ENCODE results near the gene GP1BA. TPM values are rescaled to one million over a fixed set of nuclear protein-coding genes. Genes with fewer than 3 reads are reported as not detected.

GP1BA gene
- total RNA-seq, 2 experiments from 2014 or later, result not detected

- Mint-ChIP-seq H3K4me3 (no peak overlapping the region), H3K27ac (no peak overlapping the region), H3K4me1 (peaks cover 37% of the 10 kb centered on the region), H3K36me3 (peaks cover 39% of the 10 kb centered on the region), H3K27me3 (no peaks in the 10 kb centered on the region), H3K9me3 (no peaks in the 10 kb centered on the region)
- POLR2A ChIA-PET, result interaction anchor here (1.5 to 2.1 kb wide), 2 partner anchors 9 to 27 kb away, joined by 5 to 6 read pairs; no protein-coding TSS in a partner anchor
- DNase-seq, result no peak
- no peak for ATAC-seq (ENCODE audit: low read depth)
These were observed 3.6 kb downstream of the GP1BA start for GRCh38 chr17:4935650-4936049.

- H3K4me1 Mint-ChIP-seq, result peaks cover 36% of the 10 kb centered on the region
- H3K27ac Mint-ChIP-seq, result peak overlapping the region; percentile 44
- ATAC-seq (ENCODE audit: low read depth) (no peak), DNase-seq (no peak)
- no peaks in the 10 kb centered on the region for H3K27me3 Mint-ChIP-seq
- no peaks in the 10 kb centered on the region for H3K9me3 Mint-ChIP-seq
- H3K36me3 Mint-ChIP-seq, result peaks cover 37% of the 10 kb centered on the region
- POLR2A ChIA-PET, result interaction anchor here (0.5 to 2.1 kb wide), 5 partner anchors 9 to 27 kb away, joined by 3 to 6 read pairs (median 4); no protein-coding TSS in a partner anchor
- no peak overlapping the region for H3K4me3 Mint-ChIP-seq
These were observed 4.4 kb downstream of the GP1BA start for GRCh38 chr17:4936436-4936835.

GRCh38 chr17:4937553-4937952 lies 5.5 kb downstream of the GP1BA start:
- H3K4me1 Mint-ChIP-seq, result peaks cover 43% of the 10 kb centered on the region
- no peaks in the 10 kb centered on the region for H3K27me3 Mint-ChIP-seq
- H3K9me3 Mint-ChIP-seq, result no peaks in the 10 kb centered on the region

GRCh38 chr17:4938069-4938491 lies 6.0 kb downstream of the GP1BA start:
- peaks cover 47% of the 10 kb centered on the region for H3K4me1 Mint-ChIP-seq
- no peaks in the 10 kb centered on the region for H3K9me3 Mint-ChIP-seq
- H3K4me3 Mint-ChIP-seq, result peak overlapping the region; percentile 100
- ATAC-seq (ENCODE audit: low read depth) (no peak), DNase-seq (no peak)
- H3K27ac Mint-ChIP-seq, result peak overlapping the region; percentile 22
- no peaks in the 10 kb centered on the region for H3K27me3 Mint-ChIP-seq
- POLR2A ChIA-PET, result interaction anchor here (2.8 to 4.0 kb wide), 2 partner anchors 12 to 60 kb away, joined by 20 to 106 read pairs; partner anchors contain the start of genes ENO3, INCA1, KIF1C and PFN1
- peaks cover 43% of the 10 kb centered on the region for H3K36me3 Mint-ChIP-seq

More at GRCh38 chr17:4937553-4937952, 5.5 kb downstream of the GP1BA start:
- Mint-ChIP-seq H3K36me3 (peaks cover 41% of the 10 kb centered on the region), H3K4me3 (no peak overlapping the region), H3K27ac (no peak overlapping the region)
- no peak for DNase-seq
- POLR2A ChIA-PET, result interaction anchor here (1.0 kb wide), 1 partner anchor 20 kb away, joined by 3 read pairs; no protein-coding TSS in a partner anchor
- no peak for ATAC-seq (ENCODE audit: low read depth)

- POLR2A ChIA-PET, result interaction anchor here (1.2 to 17.2 kb wide), 11 partner anchors 11 to 796 kb away, joined by 3 to 441 read pairs (median 8); partner anchors contain the start of genes C17orf107, CAMTA2, CYB5D2 and ENO3
- H3K4me1 Mint-ChIP-seq, result peaks cover 48% of the 10 kb centered on the region
- H3K4me3 Mint-ChIP-seq, result peak overlapping the region; percentile 100
- peak overlapping the region; percentile 88 for H3K27ac Mint-ChIP-seq
- ATAC-seq (ENCODE audit: low read depth) (no peak), DNase-seq (no peak)
- peaks cover 47% of the 10 kb centered on the region for H3K36me3 Mint-ChIP-seq
- no peaks in the 10 kb centered on the region for H3K9me3 Mint-ChIP-seq
- no peaks in the 10 kb centered on the region for H3K27me3 Mint-ChIP-seq
These were observed 6.8 kb downstream of the GP1BA start for GRCh38 chr17:4938688-4939545.

GRCh38 chr17:4939546-4939795 lies 7.4 kb downstream of the GP1BA start:
- no peaks in the 10 kb centered on the region for H3K9me3 Mint-ChIP-seq
- H3K27me3 Mint-ChIP-seq, result no peaks in the 10 kb centered on the region
- ATAC-seq (ENCODE audit: low read depth), result no peak

GRCh38 chr17:4939796-4940554 lies 7.9 kb downstream of the GP1BA start, which contains the start of the genes RNF167 and SLC25A11:
TSS of gene RNF167 (plus strand) at chr17:4940268. CDS start at chr17:4940910, 642 bp downstream.
TSS of gene SLC25A11 (minus strand) at chr17:4940046. CDS start at chr17:4939910, 136 bp downstream.
- no peaks in the 10 kb centered on the region for H3K27me3 Mint-ChIP-seq
- ATAC-seq (ENCODE audit: low read depth) (peak; percentile 77), DNase-seq (peak; percentile 94)
- H3K9me3 Mint-ChIP-seq, result no peaks in the 10 kb centered on the region
- POLR2A ChIA-PET, result interaction anchor here (0.7 to 17.2 kb wide), 26 partner anchors 10 to 797 kb away, joined by 3 to 441 read pairs (median 3); partner anchors contain the start of genes C17orf107, CAMTA2, CYB5D2 and ENO3
- H3K27ac Mint-ChIP-seq, result peak within 1 kb of the TSS; percentile 88
- H3K36me3 Mint-ChIP-seq, result peaks cover 54% of the 10 kb centered on the region
- peaks cover 49% of the 10 kb centered on the region for H3K4me1 Mint-ChIP-seq
- peak within 1 kb of the TSS; percentile 100 for H3K4me3 Mint-ChIP-seq

More at GRCh38 chr17:4939546-4939795, 7.4 kb downstream of the GP1BA start:
- H3K36me3 Mint-ChIP-seq, result peaks cover 51% of the 10 kb centered on the region
- peaks cover 47% of the 10 kb centered on the region for H3K4me1 Mint-ChIP-seq
- H3K27ac Mint-ChIP-seq, result peak overlapping the region; percentile 88
- no peak for DNase-seq
- H3K4me3 Mint-ChIP-seq, result peak overlapping the region; percentile 100
- POLR2A ChIA-PET, result interaction anchor here (0.7 to 17.2 kb wide), 21 partner anchors 10 to 796 kb away, joined by 3 to 441 read pairs (median 4); partner anchors contain the start of genes C17orf107, CAMTA2, CYB5D2 and ENO3

GRCh38 chr17:4940555-4941318 lies 8.7 kb downstream of the GP1BA start:
- peak; percentile 80 for DNase-seq
- H3K9me3 Mint-ChIP-seq, result no peaks in the 10 kb centered on the region
- no peaks in the 10 kb centered on the region for H3K27me3 Mint-ChIP-seq
- peak overlapping the region; percentile 88 for H3K27ac Mint-ChIP-seq
- peak overlapping the region; percentile 100 for H3K4me3 Mint-ChIP-seq
- peaks cover 61% of the 10 kb centered on the region for H3K36me3 Mint-ChIP-seq
- POLR2A ChIA-PET, result interaction anchor here (0.8 to 17.2 kb wide), 20 partner anchors 9 to 231 kb away, joined by 3 to 441 read pairs (median 4); partner anchors contain the start of genes C17orf107, CAMTA2, ENO3 and INCA1
- peaks cover 57% of the 10 kb centered on the region for H3K4me1 Mint-ChIP-seq
- ATAC-seq (ENCODE audit: low read depth), result no peak

GRCh38 chr17:4941319-4941610 lies 9.2 kb downstream of the GP1BA start:
- peak overlapping the region; percentile 88 for H3K27ac Mint-ChIP-seq
- ATAC-seq (ENCODE audit: low read depth) (no peak), DNase-seq (no peak)
- H3K36me3 Mint-ChIP-seq, result peaks cover 62% of the 10 kb centered on the region
- POLR2A ChIA-PET, result interaction anchor here (1.1 to 17.2 kb wide), 4 partner anchors 8 to 107 kb away, joined by 3 to 441 read pairs (median 54); partner anchors contain the start of genes ENO3, PFN1 and SPAG7
- H3K4me1 Mint-ChIP-seq, result peaks cover 53% of the 10 kb centered on the region
- H3K27me3 Mint-ChIP-seq, result no peaks in the 10 kb centered on the region
- peak overlapping the region; percentile 100 for H3K4me3 Mint-ChIP-seq
- no peaks in the 10 kb centered on the region for H3K9me3 Mint-ChIP-seq

GRCh38 chr17:4942760-4943508 lies 10.9 kb downstream of the GP1BA start:
- POLR2A ChIA-PET, result interaction anchor here (1.0 to 17.2 kb wide), 5 partner anchors 9 to 64 kb away, joined by 3 to 441 read pairs (median 4); partner anchors contain the start of gene SPAG7

GRCh38 chr17:4944163-4944553 lies 12.1 kb downstream of the GP1BA start:
- peaks cover 64% of the 10 kb centered on the region for H3K36me3 Mint-ChIP-seq
- DNase-seq (no peak), ATAC-seq (ENCODE audit: low read depth) (peak; percentile 21)
- H3K27me3 Mint-ChIP-seq, result no peaks in the 10 kb centered on the region
- H3K4me3 Mint-ChIP-seq, result peak overlapping the region; percentile 100
- no peaks in the 10 kb centered on the region for H3K9me3 Mint-ChIP-seq
- POLR2A ChIA-PET, result interaction anchor here (0.8 to 17.2 kb wide), 5 partner anchors 8 to 44 kb away, joined by 3 to 441 read pairs (median 5); partner anchors contain the start of genes CAMTA2 and SPAG7
- H3K27ac Mint-ChIP-seq, result peak overlapping the region; percentile 100
- peaks cover 41% of the 10 kb centered on the region for H3K4me1 Mint-ChIP-seq

More at GRCh38 chr17:4942760-4943508, 10.9 kb downstream of the GP1BA start:
- no peak for DNase-seq
- Mint-ChIP-seq H3K4me3 (peak overlapping the region; percentile 100), H3K36me3 (peaks cover 70% of the 10 kb centered on the region), H3K4me1 (peaks cover 46% of the 10 kb centered on the region), H3K27me3 (no peaks in the 10 kb centered on the region), H3K9me3 (no peaks in the 10 kb centered on the region), H3K27ac (peak overlapping the region; percentile 88)
- ATAC-seq (ENCODE audit: low read depth), result no peak

Data from activated naive CD8-positive, alpha-beta T cell treated with anti-CD3 and anti-CD28 coated beads, Interleukin-2, amount 10 ng/mL, durations not matched to agents 7 days and 5 days (primary cell).